Stimulated activated CD4-positive, alpha-beta T cell treated with anti-CD3 and anti-CD28 coated beads, TNF-alpha, amount 100 ng/mL, for 1 hour (primary cell): ENCODE measurements around the gene CTTNBP2.

ENCODE experiments used
- DNase-seq, 3 donors: peaks; one replicate each; pipeline ENCODE4 v3.0.0-alpha.2; 2020; ENCODE audit warnings: low read depth in 3 of 3, low spot score in 1 of 3

The CTTNBP2 gene

GRCh38 chr7:117793521-117793920 lies 79.7 kb downstream of the CTTNBP2 start:
- DNase-seq: no peak

DNA sequence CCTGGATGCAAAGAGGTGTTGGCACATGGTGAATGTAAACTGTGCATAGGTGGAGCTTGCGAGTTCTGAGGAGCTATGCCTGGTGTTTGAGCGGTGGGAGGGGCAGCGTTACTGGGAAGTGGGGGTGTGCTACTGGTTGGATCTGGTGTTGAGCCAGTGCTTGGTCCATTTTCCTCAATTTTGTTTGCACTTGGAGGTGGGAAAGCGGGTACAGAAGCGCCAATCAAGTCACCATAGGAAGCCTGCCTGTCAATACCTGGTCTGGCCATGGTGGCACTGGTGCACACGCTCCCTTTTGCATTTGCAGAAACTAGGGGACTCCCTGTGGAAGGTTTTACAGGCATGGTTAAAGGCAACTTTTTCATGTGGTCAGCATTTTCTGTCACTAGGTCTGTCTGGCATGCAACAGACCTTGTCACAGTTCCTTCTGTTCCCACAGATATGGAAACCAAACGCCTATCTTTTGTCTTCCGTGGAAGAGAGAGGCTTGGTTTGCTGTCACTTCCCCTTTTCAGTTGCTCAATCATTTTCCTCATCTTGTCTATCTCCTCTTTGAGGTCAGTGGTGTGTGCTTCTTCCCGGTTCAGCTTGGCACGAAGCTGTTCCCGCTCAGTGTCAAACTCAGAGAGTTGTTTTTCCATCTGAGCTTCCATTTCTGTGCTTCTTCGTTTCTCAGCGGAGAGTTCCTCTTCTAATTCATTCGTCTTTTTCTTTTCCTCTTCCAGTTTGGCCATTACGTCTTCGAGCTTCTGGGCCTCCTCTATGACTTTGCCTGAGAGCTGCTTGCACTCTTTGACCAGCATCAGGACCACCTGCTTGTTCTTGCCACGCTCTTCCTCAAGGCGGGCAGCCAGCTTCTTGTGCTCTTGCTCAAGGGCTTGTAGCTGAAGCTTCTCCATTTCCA lies 81.1 kb downstream of the CTTNBP2 start:
- DNase-seq: no peak

- no peak for DNase-seq
Measured at GRCh38 chr7:117790731-117791130, 82.5 kb downstream of the CTTNBP2 start.

GRCh38 chr7:117790251-117790650 lies 83.0 kb downstream of the CTTNBP2 start:
- no peak for DNase-seq

GRCh38 chr7:117785431-117785830 lies 87.8 kb downstream of the CTTNBP2 start:
- DNase-seq: no peak

- DNase-seq: no peak
Measured at GRCh38 chr7:117784315-117784714, 88.9 kb downstream of the CTTNBP2 start.

- no peak for DNase-seq
Measured at GRCh38 chr7:117782761-117783160, 90.5 kb downstream of the CTTNBP2 start.

GRCh38 chr7:117781707-117782106 lies 91.5 kb downstream of the CTTNBP2 start:
- DNase-seq: no peak

DNA sequence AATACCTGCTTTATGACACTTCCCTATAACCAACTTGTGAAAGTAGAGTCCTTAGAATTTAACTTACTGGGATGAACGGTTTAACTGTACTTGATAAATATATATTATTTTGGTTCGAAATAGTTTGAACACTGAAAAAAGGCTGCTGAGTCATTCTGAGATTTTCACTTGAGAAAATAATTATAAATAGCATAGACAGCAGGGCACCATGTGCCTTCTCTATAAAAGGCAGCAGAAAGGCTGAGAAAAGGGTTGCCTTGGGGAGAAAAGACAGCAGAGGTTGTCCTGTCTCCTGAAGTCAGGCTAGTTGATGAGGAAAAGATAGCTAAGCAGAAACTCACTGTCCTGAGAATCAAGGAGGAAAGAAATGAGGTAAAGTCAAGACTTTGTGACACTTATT lies 92.4 kb downstream of the CTTNBP2 start:
- no peak for DNase-seq

DNA sequence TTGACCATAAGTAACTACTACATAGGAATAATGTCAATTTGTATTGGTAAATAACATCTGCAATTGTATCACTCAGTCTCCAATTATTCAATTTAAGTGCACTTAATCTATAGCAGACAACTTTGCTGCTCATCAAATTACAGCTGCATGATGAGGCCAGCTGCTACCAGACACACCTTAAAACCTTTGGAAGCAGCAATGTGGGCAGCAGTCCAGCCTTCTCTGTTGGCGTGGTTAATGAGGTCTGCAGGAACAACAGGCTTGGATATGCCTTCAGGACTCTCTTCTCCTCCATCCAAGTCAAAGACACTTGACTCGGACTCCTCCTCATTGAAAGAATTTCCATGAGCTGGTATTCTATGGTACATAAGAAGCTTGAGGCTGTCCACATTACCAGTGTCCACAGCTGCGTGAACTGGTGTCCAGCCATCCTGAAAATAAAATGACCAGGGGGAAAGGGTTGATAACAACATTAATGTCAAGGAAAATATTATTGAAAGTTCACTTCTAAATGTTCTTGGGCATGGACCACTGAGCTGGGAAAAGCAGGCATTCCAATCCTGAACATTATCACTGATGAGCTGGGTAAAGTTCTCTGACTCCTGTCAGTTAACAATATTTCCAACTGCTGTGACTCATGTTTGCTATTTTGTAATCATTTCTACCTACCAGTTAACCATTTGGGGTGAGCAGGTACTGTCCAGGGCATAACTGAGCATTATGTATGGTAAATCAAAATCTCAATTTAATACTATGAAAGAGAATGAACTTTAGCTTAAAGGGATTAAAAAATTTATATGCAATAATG lies 95.7 kb downstream of the CTTNBP2 start:
- DNase-seq: no peak

- DNase-seq: no peak
Measured at GRCh38 chr7:117776224-117776623, 97.0 kb downstream of the CTTNBP2 start.

- no peak for DNase-seq
Measured at GRCh38 chr7:117775801-117776200, 97.4 kb downstream of the CTTNBP2 start.

- DNase-seq: no peak
Measured at GRCh38 chr7:117774943-117775342, 98.3 kb downstream of the CTTNBP2 start.

GRCh38 chr7:117772421-117772820 lies 100.8 kb downstream of the CTTNBP2 start:
- no peak for DNase-seq

- DNase-seq: no peak
Measured at GRCh38 chr7:117771756-117772155, 101.5 kb downstream of the CTTNBP2 start.

GRCh38 chr7:117769085-117769484 lies 104.2 kb downstream of the CTTNBP2 start:
- DNase-seq: no peak

DNA sequence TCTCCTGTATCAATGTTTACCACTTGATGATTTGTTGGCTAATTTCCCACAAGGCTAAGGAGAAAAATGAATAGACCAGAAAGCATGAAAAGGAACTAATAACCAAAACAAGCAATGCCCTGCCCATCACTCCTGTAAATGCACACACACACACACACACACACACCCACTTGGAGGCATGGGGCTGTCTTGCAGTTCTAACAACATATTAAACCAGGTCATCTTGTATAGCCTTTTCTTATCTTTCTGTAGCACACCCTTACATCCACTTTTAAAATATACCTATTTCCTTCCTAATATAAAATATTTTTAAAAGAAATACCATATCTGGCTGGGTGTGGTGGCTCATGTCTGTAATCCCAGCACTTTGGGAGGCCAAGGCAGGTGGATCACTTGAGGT lies 105.3 kb downstream of the CTTNBP2 start:
- DNase-seq: no peak

GRCh38 chr7:117766913-117767312 lies 106.3 kb downstream of the CTTNBP2 start:
- DNase-seq: no peak

DNA sequence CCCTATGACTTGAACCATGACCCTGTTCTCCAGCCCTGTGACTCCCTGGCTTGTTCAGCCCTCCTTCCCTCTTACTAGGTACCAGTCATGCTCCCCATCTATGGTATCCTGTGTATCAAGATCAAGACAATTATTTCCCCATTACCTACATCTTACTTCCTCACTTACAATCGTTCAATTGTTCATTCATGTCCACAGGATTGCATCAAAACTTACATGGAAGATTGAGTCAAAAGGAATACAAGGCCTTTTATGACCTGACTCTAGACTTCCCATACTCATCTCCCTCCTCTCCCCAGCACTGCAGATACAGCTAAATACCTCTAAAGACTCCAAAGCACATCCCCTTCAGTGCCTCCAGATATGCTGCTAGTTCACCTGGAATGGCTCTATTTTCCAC lies 109.2 kb downstream of the CTTNBP2 start:
- no peak for DNase-seq

DNA sequence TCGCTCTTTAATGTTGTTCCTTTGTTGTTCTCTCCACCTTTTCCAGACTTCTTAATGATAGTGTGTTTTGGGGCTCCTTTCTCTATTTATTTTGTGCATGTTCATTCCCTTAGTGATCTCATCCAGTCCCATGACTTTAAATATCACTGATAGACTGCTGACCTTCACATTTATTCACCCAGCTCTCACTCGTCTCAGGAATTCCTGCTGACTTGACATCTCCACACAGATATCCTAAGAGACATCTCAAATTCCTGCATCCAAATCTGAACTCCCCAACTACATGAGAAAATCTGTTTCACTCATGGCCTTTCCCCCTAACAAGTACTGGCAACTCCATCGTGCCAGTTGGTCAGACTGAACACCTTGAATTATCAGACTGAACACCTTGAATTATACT lies 111.2 kb downstream of the CTTNBP2 start:
- DNase-seq: no peak

DNA sequence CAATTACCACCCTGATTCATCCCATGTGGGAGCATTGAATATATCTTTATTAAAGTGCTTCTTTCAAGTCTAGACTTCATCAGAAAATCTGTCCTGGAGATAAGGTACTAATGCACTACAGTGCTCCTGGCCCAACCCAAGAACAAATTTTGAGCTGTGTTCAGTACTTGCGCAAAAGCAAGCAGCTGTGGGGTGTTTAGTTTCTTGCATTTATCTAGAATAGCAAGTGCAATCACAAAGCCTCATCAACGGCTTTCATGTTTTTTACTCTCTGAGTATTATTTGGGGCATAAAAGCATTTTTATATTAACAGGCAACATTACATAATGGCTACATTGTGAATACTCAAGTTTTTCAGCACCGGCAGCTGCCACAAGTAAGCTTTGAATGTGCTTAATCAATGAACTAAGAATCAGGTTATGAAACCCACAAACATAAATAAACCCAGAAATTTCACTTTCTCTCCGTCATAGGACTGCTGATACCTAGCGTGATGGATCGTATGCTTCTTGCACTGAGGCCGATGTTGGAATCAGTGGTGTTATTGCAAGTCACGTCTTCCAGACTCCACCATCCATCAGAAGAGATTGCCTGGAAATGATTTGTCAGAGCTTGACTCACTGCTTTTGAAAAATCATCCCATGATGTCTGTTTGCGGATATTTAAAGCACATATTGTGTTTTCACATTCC lies 113.1 kb downstream of the CTTNBP2 start:
- DNase-seq: no peak

DNA sequence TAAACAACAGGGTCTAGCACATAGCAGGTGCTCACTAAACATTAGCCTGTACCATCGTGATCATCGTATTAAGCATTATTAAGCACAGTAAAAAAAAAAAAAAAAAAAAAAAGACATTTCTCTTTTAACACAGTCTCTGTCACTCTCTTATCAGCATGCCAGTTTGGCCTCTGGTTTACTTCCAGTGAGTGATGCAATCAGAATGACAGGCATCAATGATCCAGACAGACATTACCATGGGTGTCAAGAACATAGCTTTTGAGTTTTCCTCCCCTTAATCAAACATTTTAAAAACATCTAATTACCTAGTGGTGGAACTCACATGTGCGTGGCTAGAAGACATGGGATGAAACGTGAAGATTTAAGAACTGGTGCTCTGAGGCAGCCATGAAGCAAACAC lies 115.8 kb downstream of the CTTNBP2 start:
- DNase-seq: no peak
